GM18520 (cell line): ENCODE results near the gene LOXL4.

ENCODE experiments used
- ATAC-seq: cut with Tn5 transposase; IDR thresholded peaks from one replicate; pipeline ENCODE4 v1.9.1; 2021; ENCODE audit not compliant: unreplicated experiment

Gene LOXL4

DNA sequence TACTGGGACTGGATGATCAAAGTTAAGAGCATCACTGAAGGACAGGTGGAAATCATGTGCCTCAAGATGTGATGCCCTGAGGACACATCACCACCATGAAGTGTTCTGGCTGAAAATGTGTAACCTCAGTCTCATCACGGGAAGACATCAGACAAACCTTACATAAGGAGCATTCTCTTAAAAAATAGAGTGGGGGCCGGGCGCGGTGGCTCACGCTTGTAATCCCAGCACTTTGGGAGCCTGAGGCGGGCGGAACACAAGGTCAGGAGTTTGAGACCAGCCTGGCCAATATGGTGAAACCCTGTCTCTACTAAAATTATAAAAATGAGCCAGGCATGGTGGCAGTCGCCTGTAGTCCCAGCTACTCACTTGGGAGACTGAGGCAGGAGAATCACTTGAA lies 65.6 kb downstream of the LOXL4 start:
- no peak for ATAC-seq

DNA sequence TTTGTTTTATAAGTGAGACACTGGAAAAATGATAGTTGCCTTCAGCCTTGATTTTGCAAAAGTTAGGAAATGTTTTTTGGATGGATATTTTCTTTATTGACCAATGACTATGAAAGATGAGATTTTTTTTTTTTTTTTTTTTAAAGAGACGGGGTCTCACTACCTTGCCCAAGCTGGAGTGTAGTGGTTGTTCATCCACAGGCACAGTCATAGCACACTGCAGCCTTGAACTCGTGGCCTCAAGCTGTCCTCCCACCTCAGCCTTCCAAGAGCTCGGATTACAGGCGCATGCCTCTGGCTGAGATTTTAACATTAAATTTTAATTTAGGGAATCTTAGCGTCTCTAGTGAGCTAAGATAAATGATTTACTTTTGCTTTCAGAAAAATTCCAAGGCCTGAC lies 66.2 kb downstream of the LOXL4 start:
- ATAC-seq: no peak
